ENCODE data around the gene NF2. TPM values are rescaled to one million over a fixed set of nuclear protein-coding genes. Genes with fewer than 3 reads are reported as not detected.

The NF2 gene
- total and polyA plus RNA-seq, 2 experiments from 2014 or later, result 14.4 to 54.5 TPM

GRCh38 chr22:29707010-29707409 lies 103.6 kb downstream of the NF2 start:
- Mint-ChIP-seq H3K9me3 (no peaks in the 10 kb centered on the region; the same call in 2 of the 3 replicates), H3K27me3 (ENCODE audit: insufficient read depth, low read depth, poor library complexity) (peaks cover 31% of the 10 kb centered on the region), H3K27ac (no peak overlapping the region), H3K36me3 (ENCODE audit: low read depth) (no peaks in the 10 kb centered on the region; the same call in 2 of the 3 replicates), H3K4me3 (no peak overlapping the region; the same call in 2 of the 3 replicates), H3K4me1 (peaks cover 33% of the 10 kb centered on the region)
- ATAC-seq (no peak), DNase-seq (ENCODE audit: low spot score) (no peak)
- H3K4me1 ChIP-seq (ENCODE audit: insufficient read depth), result peaks cover 32% of the 10 kb centered on the region
- H3K4me2 ChIP-seq, result no peak overlapping the region
- H3K9me2 ChIP-seq (ENCODE audit: insufficient read depth), result no peaks in the 10 kb centered on the region
- H3F3A ChIP-seq (replicated peaks; ENCODE audit: low read depth), result no peaks in the 10 kb centered on the region
- no peak overlapping the region for H3K4me3 ChIP-seq
- H3K27me3 ChIP-seq (ENCODE audit: insufficient read depth), result peaks cover 16% of the 10 kb centered on the region
- TF ChIP-seq STAT1 (IDR thresholded peaks at IDR 0.05; ENCODE audit: unreplicated experiment), result no peak
- TF ChIP-seq, protein P1, sequence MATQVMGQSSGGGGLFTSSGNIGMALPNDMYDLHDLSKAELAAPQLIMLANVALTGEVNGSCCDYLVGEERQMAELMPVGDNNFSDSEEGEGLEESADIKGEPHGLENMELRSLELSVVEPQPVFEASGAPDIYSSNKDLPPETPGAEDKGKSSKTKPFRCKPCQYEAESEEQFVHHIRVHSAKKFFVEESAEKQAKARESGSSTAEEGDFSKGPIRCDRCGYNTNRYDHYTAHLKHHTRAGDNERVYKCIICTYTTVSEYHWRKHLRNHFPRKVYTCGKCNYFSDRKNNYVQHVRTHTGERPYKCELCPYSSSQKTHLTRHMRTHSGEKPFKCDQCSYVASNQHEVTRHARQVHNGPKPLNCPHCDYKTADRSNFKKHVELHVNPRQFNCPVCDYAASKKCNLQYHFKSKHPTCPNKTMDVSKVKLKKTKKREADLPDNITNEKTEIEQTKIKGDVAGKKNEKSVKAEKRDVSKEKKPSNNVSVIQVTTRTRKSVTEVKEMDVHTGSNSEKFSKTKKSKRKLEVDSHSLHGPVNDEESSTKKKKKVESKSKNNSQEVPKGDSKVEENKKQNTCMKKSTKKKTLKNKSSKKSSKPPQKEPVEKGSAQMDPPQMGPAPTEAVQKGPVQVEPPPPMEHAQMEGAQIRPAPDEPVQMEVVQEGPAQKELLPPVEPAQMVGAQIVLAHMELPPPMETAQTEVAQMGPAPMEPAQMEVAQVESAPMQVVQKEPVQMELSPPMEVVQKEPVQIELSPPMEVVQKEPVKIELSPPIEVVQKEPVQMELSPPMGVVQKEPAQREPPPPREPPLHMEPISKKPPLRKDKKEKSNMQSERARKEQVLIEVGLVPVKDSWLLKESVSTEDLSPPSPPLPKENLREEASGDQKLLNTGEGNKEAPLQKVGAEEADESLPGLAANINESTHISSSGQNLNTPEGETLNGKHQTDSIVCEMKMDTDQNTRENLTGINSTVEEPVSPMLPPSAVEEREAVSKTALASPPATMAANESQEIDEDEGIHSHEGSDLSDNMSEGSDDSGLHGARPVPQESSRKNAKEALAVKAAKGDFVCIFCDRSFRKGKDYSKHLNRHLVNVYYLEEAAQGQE (IDR thresholded peaks at IDR 0.05; ENCODE audit: unreplicated experiment), result no peak
- no peak for TF ChIP-seq ZNF462 (CRISPR knock-in tag; IDR thresholded peaks at IDR 0.05)
- TF ChIP-seq POLR2AphosphoS5 (IDR thresholded peaks at IDR 0.05; ENCODE audit: low read depth), result no peak
- TF ChIP-seq EZH2 (IDR thresholded peaks at IDR 0.05; ENCODE audit: low read depth, unreplicated experiment), result no peak
- TF ChIP-seq EZH2phosphoT487 (IDR thresholded peaks at IDR 0.05; ENCODE audit: unreplicated experiment), result no peak
- no peak for TF ChIP-seq NANOG (IDR thresholded peaks at IDR 0.05; ENCODE audit: borderline replicate concordance)
- TF ChIP-seq ZNF114 (CRISPR knock-in tag; IDR thresholded peaks at IDR 0.05), result no peak
- TF ChIP-seq, protein P2, sequence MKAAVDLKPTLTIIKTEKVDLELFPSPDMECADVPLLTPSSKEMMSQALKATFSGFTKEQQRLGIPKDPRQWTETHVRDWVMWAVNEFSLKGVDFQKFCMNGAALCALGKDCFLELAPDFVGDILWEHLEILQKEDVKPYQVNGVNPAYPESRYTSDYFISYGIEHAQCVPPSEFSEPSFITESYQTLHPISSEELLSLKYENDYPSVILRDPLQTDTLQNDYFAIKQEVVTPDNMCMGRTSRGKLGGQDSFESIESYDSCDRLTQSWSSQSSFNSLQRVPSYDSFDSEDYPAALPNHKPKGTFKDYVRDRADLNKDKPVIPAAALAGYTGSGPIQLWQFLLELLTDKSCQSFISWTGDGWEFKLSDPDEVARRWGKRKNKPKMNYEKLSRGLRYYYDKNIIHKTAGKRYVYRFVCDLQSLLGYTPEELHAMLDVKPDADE (IDR thresholded peaks at IDR 0.05), result no peak
- no peak for TF ChIP-seq JUNB (IDR thresholded peaks at IDR 0.05; ENCODE audit: unreplicated experiment)
- TF ChIP-seq CREB1 (CRISPR knock-in tag; IDR thresholded peaks at IDR 0.05; ENCODE audit: low read depth), result no peak
- TF ChIP-seq, protein P3, sequence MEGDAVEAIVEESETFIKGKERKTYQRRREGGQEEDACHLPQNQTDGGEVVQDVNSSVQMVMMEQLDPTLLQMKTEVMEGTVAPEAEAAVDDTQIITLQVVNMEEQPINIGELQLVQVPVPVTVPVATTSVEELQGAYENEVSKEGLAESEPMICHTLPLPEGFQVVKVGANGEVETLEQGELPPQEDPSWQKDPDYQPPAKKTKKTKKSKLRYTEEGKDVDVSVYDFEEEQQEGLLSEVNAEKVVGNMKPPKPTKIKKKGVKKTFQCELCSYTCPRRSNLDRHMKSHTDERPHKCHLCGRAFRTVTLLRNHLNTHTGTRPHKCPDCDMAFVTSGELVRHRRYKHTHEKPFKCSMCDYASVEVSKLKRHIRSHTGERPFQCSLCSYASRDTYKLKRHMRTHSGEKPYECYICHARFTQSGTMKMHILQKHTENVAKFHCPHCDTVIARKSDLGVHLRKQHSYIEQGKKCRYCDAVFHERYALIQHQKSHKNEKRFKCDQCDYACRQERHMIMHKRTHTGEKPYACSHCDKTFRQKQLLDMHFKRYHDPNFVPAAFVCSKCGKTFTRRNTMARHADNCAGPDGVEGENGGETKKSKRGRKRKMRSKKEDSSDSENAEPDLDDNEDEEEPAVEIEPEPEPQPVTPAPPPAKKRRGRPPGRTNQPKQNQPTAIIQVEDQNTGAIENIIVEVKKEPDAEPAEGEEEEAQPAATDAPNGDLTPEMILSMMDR (conservative IDR thresholded peaks at IDR 0.05; ENCODE audit: low read depth in 2 of 2), result no peak
- no peak for TF ChIP-seq ZNF331 (CRISPR knock-in tag; IDR thresholded peaks at IDR 0.05; ENCODE audit: low read depth)
- no peak overlapping the region for H3K27ac ChIP-seq (ENCODE audit: low read depth)
- H4K20me1 ChIP-seq (replicated peaks; ENCODE audit: insufficient read depth), result no peaks in the 10 kb centered on the region; the same call in 1 of the 2 replicates
- no peaks in the 10 kb centered on the region for H3K36me3 ChIP-seq (ENCODE audit: insufficient read depth)
- no peak overlapping the region for H2AFZ ChIP-seq
- no peaks in the 10 kb centered on the region for H3K79me2 ChIP-seq (replicated peaks; ENCODE audit: insufficient read depth)
